Gastrocnemius medialis (tissue), 4 donors: ENCODE results near the gene ENDOU. TPM values are rescaled to one million over a fixed set of nuclear protein-coding genes. Genes with fewer than 3 reads are reported as not detected.
A peak's percentile ranks its signal among the peaks of the same experiment; 100 is the strongest.

Experiments
- ATAC-seq, 2 donors: fragments of 150-250 bp; one replicate each; pipeline ENCODE4 v1.9.1; 2016
- DNase-seq, 2 donors: peaks; one replicate each; pipeline ENCODE4 v3.0.0-alpha.2; 2019
- H3K27ac ChIP-seq, 4 donors: fragments of 200-600 bp; sonication (generic); 1 replicate in 1 of 4; 2 replicates in 3 of 4; pipeline ENCODE4 v1.5.1; 2016 to 2018; ENCODE audit warnings: mild to moderate bottlenecking in 2 of 4, moderate library complexity in 1 of 4
- H3K27me3 ChIP-seq, 3 donors: fragments of 200-600 bp; sonication (generic) in 2 of 3; 1 replicate in 1 of 3; 2 replicates in 2 of 3; pipeline versions ENCODE4 v1.5.1 to v1.6.0; 2016 to 2019; ENCODE audit warnings: mild to moderate bottlenecking in 1 of 3, moderate library complexity in 1 of 3
- H3K36me3 ChIP-seq, 2 donors: fragments of 200-600 bp; sonication (generic) in 1 of 2; one replicate each; pipeline ENCODE4 v1.5.1; 2017 to 2018
- H3K4me1 ChIP-seq, 2 donors: fragments of 200-600 bp; sonication (generic) in 1 of 2; one replicate each; pipeline ENCODE4 v1.5.1; 2016 to 2017; ENCODE audit warnings: mild to moderate bottlenecking in 2 of 2
- H3K4me3 ChIP-seq, 4 donors: fragments of 200-600 bp; sonication (generic) in 3 of 4; 1 replicate in 1 of 4; 2 replicates in 3 of 4; pipeline ENCODE4 v1.5.1; 2016 to 2019; ENCODE audit warnings: mild to moderate bottlenecking in 2 of 4
- H3K9me3 ChIP-seq, 3 donors: fragments of 200-600 bp; sonication (generic) in 2 of 3; 1 replicate in 1 of 3; 2 replicates in 2 of 3; pipeline ENCODE4 v1.5.1; 2016 to 2019
- POLR2A ChIP-seq, 2 donors: fragments of 450-650 bp; IDR thresholded peaks; one replicate each; pipeline ENCODE4 v1.6.1; 2017; ENCODE audit warnings: antibody characterized with exemption in 2 of 2, mild to moderate bottlenecking in 2 of 2, moderate library complexity in 2 of 2
- in situ Hi-C, 4 donors: fragments of 200-750 bp; cut with MboI; loops; one replicate each; pipeline versions ENCODE4 v1.15.0 to v1.8.0; 2017; ENCODE audit warnings: low sequenced_read_pairs in 4 of 4
- intact Hi-C: fragments of 100-400 bp; cut with DNase I; formaldehyde crosslinking; loops from one replicate; pipeline ENCODE4 v1.15.1; 2023; ENCODE audit warnings: low total_unique reads
- total RNA-seq, 4 donors: library from RNA; depleted of rRNA; stranded (reverse); fragments of >200 nt; gene quantifications; one replicate each; pipeline versions ENCODE4 v1.1.0 to v1.2.3, GENCODE V29; 2016
- TF ChIP-seq, protein P1 (sequence below), 5 experiments: fragments of 450-650 bp in 3 of 5; fragments of 200-600 bp in 2 of 5; sonication (generic) in 2 of 5; IDR thresholded peaks in 4 of 5; conservative IDR thresholded peaks in 1 of 5; 1 replicate in 4 of 5; 2 replicates in 1 of 5; pipeline ENCODE4 v1.5.1; 2016 to 2019; ENCODE audit warnings: antibody characterized with exemption in 5 of 5, mild to moderate bottlenecking in 3 of 5, moderate library complexity in 3 of 5

ENDOU gene
- total RNA-seq, 4 donors from 2014 or later: 0.16 TPM; not detected in 3

DNA sequence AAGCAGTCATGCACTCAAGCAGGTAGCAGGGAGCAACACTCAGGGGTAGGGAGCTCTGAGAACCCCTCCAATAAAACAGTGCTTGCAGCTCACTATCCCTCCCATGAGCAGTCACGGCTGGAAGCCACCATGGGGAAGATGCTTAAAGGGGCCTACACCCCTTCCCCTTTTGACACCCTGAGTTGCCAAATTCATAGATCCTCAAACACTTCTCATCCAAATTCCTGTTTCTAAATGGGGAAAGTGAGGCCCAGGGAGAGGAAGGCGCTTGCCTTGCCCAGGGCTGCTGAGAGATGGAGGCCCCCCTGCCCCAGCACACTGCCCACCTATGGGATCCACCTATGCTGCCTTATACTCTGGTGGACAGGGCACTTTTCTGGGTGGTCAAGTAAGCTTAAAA, 7.2 kb upstream of the ENDOU start:
- Histone ChIP-seq H3K27ac (no peak overlapping the region), H3K4me3 (no peak overlapping the region), H3K36me3 (no peaks in the 10 kb centered on the region), H3K4me1 (peaks cover 34 to 53% of the 10 kb centered on the region in 2 donors), H3K9me3 (no peaks in the 10 kb centered on the region), H3K27me3 (no peaks in the 10 kb centered on the region)
- in situ Hi-C loops: loop anchor here in 2 of 4 donors (25.0 kb wide), 1 partner anchor 105 kb away; no protein-coding TSS in a partner anchor
- DNase-seq (no peak), ATAC-seq (no peak)
- no peak for TF ChIP-seq POLR2A (IDR thresholded peaks at IDR 0.05)
- TF ChIP-seq, protein P1, sequence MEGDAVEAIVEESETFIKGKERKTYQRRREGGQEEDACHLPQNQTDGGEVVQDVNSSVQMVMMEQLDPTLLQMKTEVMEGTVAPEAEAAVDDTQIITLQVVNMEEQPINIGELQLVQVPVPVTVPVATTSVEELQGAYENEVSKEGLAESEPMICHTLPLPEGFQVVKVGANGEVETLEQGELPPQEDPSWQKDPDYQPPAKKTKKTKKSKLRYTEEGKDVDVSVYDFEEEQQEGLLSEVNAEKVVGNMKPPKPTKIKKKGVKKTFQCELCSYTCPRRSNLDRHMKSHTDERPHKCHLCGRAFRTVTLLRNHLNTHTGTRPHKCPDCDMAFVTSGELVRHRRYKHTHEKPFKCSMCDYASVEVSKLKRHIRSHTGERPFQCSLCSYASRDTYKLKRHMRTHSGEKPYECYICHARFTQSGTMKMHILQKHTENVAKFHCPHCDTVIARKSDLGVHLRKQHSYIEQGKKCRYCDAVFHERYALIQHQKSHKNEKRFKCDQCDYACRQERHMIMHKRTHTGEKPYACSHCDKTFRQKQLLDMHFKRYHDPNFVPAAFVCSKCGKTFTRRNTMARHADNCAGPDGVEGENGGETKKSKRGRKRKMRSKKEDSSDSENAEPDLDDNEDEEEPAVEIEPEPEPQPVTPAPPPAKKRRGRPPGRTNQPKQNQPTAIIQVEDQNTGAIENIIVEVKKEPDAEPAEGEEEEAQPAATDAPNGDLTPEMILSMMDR (IDR thresholded peaks at IDR 0.05 in 4 of 5, conservative IDR thresholded peaks at IDR 0.05 in 1 of 5): no peak
- intact Hi-C loops: no loop called here

DNA sequence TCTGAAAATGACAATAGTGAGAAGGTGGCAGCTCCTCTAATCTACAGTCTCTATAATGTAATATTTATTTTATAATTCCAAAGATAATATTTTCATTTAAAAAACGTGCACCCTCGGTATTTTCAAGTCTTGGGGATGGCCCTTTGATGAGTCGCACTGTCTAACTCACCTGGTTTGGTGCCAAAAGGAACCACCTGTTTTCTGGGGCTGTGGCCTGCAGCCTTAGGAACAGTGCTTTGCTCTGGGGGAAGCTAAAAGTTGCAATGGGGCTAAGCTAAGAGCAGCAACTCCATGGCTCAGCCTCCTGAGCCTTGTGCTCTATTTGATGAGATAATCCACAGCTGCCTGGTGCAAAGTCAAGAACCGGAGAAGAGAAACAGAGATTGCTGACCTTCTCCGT, 6.4 kb upstream of the ENDOU start:
- H3K27ac ChIP-seq: no peak overlapping the region
- DNase-seq (no peak), ATAC-seq (no peak)
- H3K4me1 ChIP-seq: peaks cover 26 to 46% of the 10 kb centered on the region in 2 donors
- H3K36me3 ChIP-seq: no peaks in the 10 kb centered on the region
- H3K4me3 ChIP-seq: no peak overlapping the region
- intact Hi-C loops (no loop called here), in situ Hi-C loops (loop anchor here in 2 of 4 donors (25.0 kb wide), 1 partner anchor 106 kb away; no protein-coding TSS in a partner anchor)
- no peaks in the 10 kb centered on the region for H3K9me3 ChIP-seq
- H3K27me3 ChIP-seq: no peaks in the 10 kb centered on the region
- no peak for TF ChIP-seq POLR2A (IDR thresholded peaks at IDR 0.05)
- TF ChIP-seq, protein P1 (IDR thresholded peaks at IDR 0.05 in 4 of 5, conservative IDR thresholded peaks at IDR 0.05 in 1 of 5): no peak

DNA sequence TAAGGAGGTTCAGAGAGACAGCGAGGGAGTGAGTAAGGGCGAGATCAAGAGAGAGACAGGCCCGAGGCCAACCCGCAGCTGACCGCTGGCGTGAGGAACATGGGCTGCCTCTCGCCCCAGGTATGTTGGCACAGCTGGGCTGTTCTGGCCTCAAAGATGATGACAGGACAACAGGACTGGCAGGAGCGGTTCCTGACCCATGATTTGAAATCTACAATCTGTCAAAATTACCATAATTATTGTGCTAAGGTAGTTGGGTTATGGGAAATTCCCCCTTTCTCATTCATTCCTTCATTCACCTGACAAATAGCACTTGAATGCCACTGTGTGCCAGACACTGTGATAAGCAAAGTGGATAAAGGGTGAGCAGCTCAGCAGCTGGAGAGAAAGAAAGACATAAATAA, 5.1 kb upstream of the ENDOU start:
- TF ChIP-seq, protein P1 (IDR thresholded peaks at IDR 0.05 in 4 of 5, conservative IDR thresholded peaks at IDR 0.05 in 1 of 5): no peak
- no peak for TF ChIP-seq POLR2A (IDR thresholded peaks at IDR 0.05)
- H3K36me3 ChIP-seq: no peaks in the 10 kb centered on the region
- H3K9me3 ChIP-seq: no peaks in the 10 kb centered on the region
- peaks cover 12 to 32% of the 10 kb centered on the region in 2 donors for H3K4me1 ChIP-seq
- intact Hi-C loops: no loop called here
- in situ Hi-C loops: loop anchor here in 2 of 4 donors (25.0 kb wide), 1 partner anchor 107 kb away; no protein-coding TSS in a partner anchor
- DNase-seq: peak; percentile 33 to 41
- peak; percentile 55 to 72 for ATAC-seq
- no peak overlapping the region for H3K4me3 ChIP-seq
- H3K27me3 ChIP-seq: no peaks in the 10 kb centered on the region
- H3K27ac ChIP-seq: peak overlapping the region; percentile 0 to 16 (median 4)

DNA sequence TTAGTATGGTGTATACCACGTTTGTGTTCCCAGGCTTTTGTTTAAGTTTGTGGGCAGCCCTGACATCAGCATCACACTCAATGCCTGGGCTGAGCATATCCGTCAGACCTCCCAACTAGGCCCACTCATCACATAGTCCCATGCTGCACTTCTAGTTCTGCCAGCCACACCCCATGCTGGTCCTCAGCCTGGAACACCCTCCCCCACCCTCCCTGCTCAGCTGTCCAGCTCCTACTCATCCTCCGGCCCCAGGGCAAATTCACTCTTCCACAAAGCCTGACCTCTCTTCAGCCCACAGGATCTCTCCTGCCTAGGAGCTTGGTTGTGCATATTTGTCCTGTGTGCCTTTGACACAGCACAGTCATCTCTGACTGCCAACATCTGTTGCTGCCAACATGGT, 3.9 kb upstream of the ENDOU start:
- no peaks in the 10 kb centered on the region for H3K36me3 ChIP-seq
- H3K27ac ChIP-seq: no peak overlapping the region
- H3K9me3 ChIP-seq: no peaks in the 10 kb centered on the region
- H3K4me3 ChIP-seq: no peak overlapping the region
- H3K27me3 ChIP-seq: no peaks in the 10 kb centered on the region
- TF ChIP-seq, protein P1 (IDR thresholded peaks at IDR 0.05 in 4 of 5, conservative IDR thresholded peaks at IDR 0.05 in 1 of 5): no peak
- no peak for TF ChIP-seq POLR2A (IDR thresholded peaks at IDR 0.05)
- intact Hi-C loops (no loop called here), in situ Hi-C loops (loop anchor here in 2 of 4 donors (25.0 kb wide), 1 partner anchor 108 kb away; no protein-coding TSS in a partner anchor)
- ATAC-seq (no peak), DNase-seq (no peak)
- H3K4me1 ChIP-seq: peaks cover under 1 to 21% of the 10 kb centered on the region in 2 donors

DNA sequence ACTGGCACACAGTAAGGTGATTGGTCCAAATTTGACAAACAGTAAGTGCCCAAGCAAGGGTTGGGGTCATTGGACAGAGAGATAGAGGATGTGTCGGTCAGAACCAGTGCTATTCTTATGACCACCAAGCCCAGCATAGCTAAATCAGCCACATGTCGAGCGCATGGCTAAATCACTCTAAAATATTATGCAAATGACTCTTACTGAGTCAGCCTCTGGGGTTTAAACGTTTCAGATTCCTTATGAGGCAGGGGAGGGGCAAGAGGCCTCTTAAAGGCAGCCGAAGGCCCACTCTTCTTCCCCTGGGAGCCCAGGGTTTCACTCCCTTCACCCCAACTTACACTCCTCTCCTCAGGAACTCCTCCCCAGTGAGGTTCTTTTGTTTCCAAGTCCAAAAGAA, 603 bp upstream of the ENDOU start:
- H3K4me1 ChIP-seq: peaks cover 0 to 15% of the 10 kb centered on the region in 2 donors
- ATAC-seq (peak; percentile 16 to 45), DNase-seq (no peak)
- no peaks in the 10 kb centered on the region for H3K36me3 ChIP-seq
- peak overlapping the region in 2 of 4 donors; percentile 31 to 33 for H3K27ac ChIP-seq
- intact Hi-C loops (no loop called here), in situ Hi-C loops (loop anchor here in 2 of 4 donors (25.0 kb wide), 1 partner anchor 111 kb away; no protein-coding TSS in a partner anchor)
- no peaks in the 10 kb centered on the region for H3K9me3 ChIP-seq
- no peak overlapping the region for H3K4me3 ChIP-seq
- TF ChIP-seq, protein P1 (IDR thresholded peaks at IDR 0.05 in 4 of 5, conservative IDR thresholded peaks at IDR 0.05 in 1 of 5): no peak
- no peak for TF ChIP-seq POLR2A (IDR thresholded peaks at IDR 0.05)
- H3K27me3 ChIP-seq: no peaks in the 10 kb centered on the region
